Esophagus mucosa (tissue), 1 donor: ENCODE results near the gene SLC34A1. TPM values are rescaled to one million over a fixed set of nuclear protein-coding genes. Genes with fewer than 3 reads are reported as not detected.

Source experiments
- ATAC-seq: fragments of 200-7000 bp; cut with Tn5 transposase; one replicate; pipeline ENCODE4 v1.9.1; 2020
- total RNA-seq: library from RNA; stranded (reverse); gene quantifications from one replicate; pipeline ENCODE4 v1.2.4, GENCODE V29; 2023
- donor health status: DM: yes; HTN: yes; CAD: no.

Gene SLC34A1
- total RNA-seq, 1 donor from 2014 or later: 0.60 TPM

- peak; percentile 69 for ATAC-seq
These were observed 4.4 kb downstream of the SLC34A1 start for GRCh38 chr5:177388521-177389052.

- ATAC-seq: peak; percentile 88
These were observed 5.3 kb downstream of the SLC34A1 start for GRCh38 chr5:177389241-177390169.

GRCh38 chr5:177390363-177391300 is 6.4 kb downstream of the SLC34A1 start:
- ATAC-seq: peak; percentile 68

- no peak for ATAC-seq
These were observed 8.5 kb downstream of the SLC34A1 start for GRCh38 chr5:177392765-177393164.

- ATAC-seq: no peak
These were observed 9.1 kb downstream of the SLC34A1 start for GRCh38 chr5:177393206-177393765.

GRCh38 chr5:177393990-177394389 is 9.8 kb downstream of the SLC34A1 start:
- ATAC-seq: no peak

- no peak for ATAC-seq
These were observed 11.8 kb downstream of the SLC34A1 start for GRCh38 chr5:177396078-177396477.

- no peak for ATAC-seq
These were observed 12.6 kb downstream of the SLC34A1 start for GRCh38 chr5:177396807-177397206.

GRCh38 chr5:177397875-177398390 is 13.7 kb downstream of the SLC34A1 start:
- no peak for ATAC-seq

- ATAC-seq: no peak
These were observed 16.0 kb downstream of the SLC34A1 start, which contains the start of gene PFN3 for GRCh38 chr5:177399997-177400868. Gene PFN3, minus strand, starts transcription at chr5:177400661. Its CDS starts 85 bp downstream, at chr5:177400576.

- peak; percentile 71 for ATAC-seq
These were observed 18.2 kb downstream of the SLC34A1 start for GRCh38 chr5:177402271-177403043.

- peak; percentile 43 for ATAC-seq
These were observed 19.0 kb downstream of the SLC34A1 start for GRCh38 chr5:177403102-177403791.

- peak; percentile 85 for ATAC-seq
These were observed 19.8 kb downstream of the SLC34A1 start for GRCh38 chr5:177403792-177404640.

- no peak for ATAC-seq
These were observed 20.5 kb downstream of the SLC34A1 start for GRCh38 chr5:177404641-177405179.

GRCh38 chr5:177405312-177405711 is 21.1 kb downstream of the SLC34A1 start:
- ATAC-seq: no peak

- no peak for ATAC-seq
These were observed 21.6 kb downstream of the SLC34A1 start for GRCh38 chr5:177405805-177406204.

GRCh38 chr5:177409043-177409801 is 25.0 kb downstream of the SLC34A1 start, which contains the start of gene F12:
Gene F12, minus strand, starts transcription at chr5:177409564. Its CDS starts 37 bp downstream, at chr5:177409527.
- ATAC-seq: no peak
